Heart left ventricle (tissue), 16 donors: Measurements from ENCODE around the gene PTPRC. TPM values are rescaled to one million over a fixed set of nuclear protein-coding genes. Genes with fewer than 3 reads are reported as not detected.
"Not testable (repeated sequence)": the region's sequence is repeated elsewhere in the genome, so short reads cannot be mapped to it uniquely, and the experiment has no call there.

ENCODE experiments used
- ATAC-seq, 4 donors: fragments of 200-7000 bp; cut with Tn5 transposase; one replicate each; pipeline ENCODE4 v1.9.1; 2020 to 2022; ENCODE audit warnings: moderate library complexity in 4 of 4, mild to moderate bottlenecking in 3 of 4, moderate number of reproducible peaks in 1 of 4
- DNase-seq, 5 donors: peaks; one replicate each; pipeline ENCODE4 v3.0.0-alpha.2; 2020
- H3K27ac ChIP-seq, 12 donors: fragments of 200-600 bp; sonication (generic) in 4 of 12; one replicate each; pipeline versions ENCODE4 v1.5.0 to v1.8.0; 2016 to 2022; ENCODE audit warnings: mild to moderate bottlenecking in 2 of 12
- H3K27me3 ChIP-seq, 9 donors: fragments of 200-600 bp; sonication (generic) in 2 of 9; one replicate each; pipeline versions ENCODE4 v1.5.1 to v1.8.0; 2016 to 2022; ENCODE audit warnings: mild to moderate bottlenecking in 3 of 9
- H3K36me3 ChIP-seq, 9 donors: fragments of 200-600 bp; sonication (generic) in 2 of 9; one replicate each; pipeline versions ENCODE4 v1.5.0 to v1.8.0; 2018 to 2022; ENCODE audit warnings: mild to moderate bottlenecking in 2 of 9
- H3K4me1 ChIP-seq, 12 donors: fragments of 200-600 bp; sonication (generic) in 4 of 12; one replicate each; pipeline versions ENCODE4 v1.5.0 to v1.8.0; 2016 to 2022; ENCODE audit warnings: mild to moderate bottlenecking in 3 of 12
- H3K4me3 ChIP-seq, 12 donors: fragments of 200-600 bp; sonication (generic) in 4 of 12; one replicate each; pipeline versions ENCODE4 v1.5.0 to v1.8.0; 2017 to 2022; ENCODE audit warnings: mild to moderate bottlenecking in 9 of 12, moderate library complexity in 4 of 12
- H3K9me3 ChIP-seq, 12 donors: fragments of 200-600 bp; sonication (generic) in 4 of 12; one replicate each; pipeline versions ENCODE4 v1.5.0 to v1.8.0; 2016 to 2022; ENCODE audit warnings: mild to moderate bottlenecking in 1 of 12
- POLR2A ChIP-seq, 2 donors: fragments of 450-650 bp; IDR thresholded peaks; one replicate each; pipeline ENCODE4 v1.6.1; 2017; ENCODE audit warnings: antibody characterized with exemption in 2 of 2, mild to moderate bottlenecking in 2 of 2, moderate library complexity in 2 of 2
- WGBS, 4 donors: extraction: QIAGEN DNeasy Blood & Tissue Kit in 2 of 4; methylation state at CpG; one replicate each; pipeline versions ENCODE4 v1.1.5 to v1.1.7; 2013 to 2018; 5-methylcytosine and 5-hydroxymethylcytosine counted together
- intact Hi-C, 10 donors: fragments of 100-400 bp; cut with DNase I; formaldehyde crosslinking; loops; one replicate each; pipeline versions ENCODE4 v1.11.1 to v1.14.2; 2022
- polyA plus RNA-seq, 2 donors: library from polyadenylated mRNA; stranded (reverse); fragments of 200-250 nt; gene quantifications; one replicate each; pipeline ENCODE4 v1.2.3, GENCODE V29; 2013
- total RNA-seq, 9 donors: library from RNA; depleted of rRNA in 2 of 9; stranded (reverse); fragments of >200 nt in 2 of 9; fragmentation: NEBNext Ultra II Directional in 3 of 9; extraction: Animal tissue kit (Norgen Biotek cat#: 25700) in 3 of 9; gene quantifications; one replicate each; pipeline versions ENCODE4 v1.1.0 to v1.2.4, GENCODE V29; 2016 to 2023
- TF ChIP-seq, protein P1 (sequence below), 12 donors: fragments of 200-600 bp; sonication (generic) in 4 of 12; IDR thresholded peaks; one replicate each; pipeline versions ENCODE4 v1.5.0 to v1.8.0; 2018 to 2022; ENCODE audit warnings: antibody characterized with exemption in 12 of 12, mild to moderate bottlenecking in 5 of 12
- donor health status: ischemic (EF 13 %, LVEDD 7.1; RV severe dilation, severe dysfunction).
- donor health status: healthy with polysubstance abuse.
- donor health status: DM: no; HTN: yes; CAD: no.
- donor health status: DM: no; HTN: no; CAD: no.
- donor health status: ischemic (EF 25% LVEDD 6.9; RV normal size, moderate dysfunction).
- donor health status: ischemic (EF 25% LVEDD 5.7; RV mildly dilated, moderate dysfunction).
- donor health status: healthy.
- donor health status: DM: yes; HTN: yes; CAD: no.
- donor health status: ischemic (EF 35%, LVEDD 5.7; RV mildly dilated, moderate dysfunction).
- donor health status: nonischemic (EF 11% LVEDD 7.7; RV severe dilation, severe dysfunction).
- donor health status: DM: yes; HTN: yes; CAD: no.
- donor health status: PGD.
- donor health status: ischemic (EF 29% LVEDD 5.4; RV normal size, mild dysfunction).
- donor health status: nonischemic (EF 23%, LVEDD 6.1; RV moderate dilation, normal function).

The PTPRC gene
- total and polyA plus RNA-seq, 11 donors: 0.65 to 99.3 (median 4.4) TPM

DNA sequence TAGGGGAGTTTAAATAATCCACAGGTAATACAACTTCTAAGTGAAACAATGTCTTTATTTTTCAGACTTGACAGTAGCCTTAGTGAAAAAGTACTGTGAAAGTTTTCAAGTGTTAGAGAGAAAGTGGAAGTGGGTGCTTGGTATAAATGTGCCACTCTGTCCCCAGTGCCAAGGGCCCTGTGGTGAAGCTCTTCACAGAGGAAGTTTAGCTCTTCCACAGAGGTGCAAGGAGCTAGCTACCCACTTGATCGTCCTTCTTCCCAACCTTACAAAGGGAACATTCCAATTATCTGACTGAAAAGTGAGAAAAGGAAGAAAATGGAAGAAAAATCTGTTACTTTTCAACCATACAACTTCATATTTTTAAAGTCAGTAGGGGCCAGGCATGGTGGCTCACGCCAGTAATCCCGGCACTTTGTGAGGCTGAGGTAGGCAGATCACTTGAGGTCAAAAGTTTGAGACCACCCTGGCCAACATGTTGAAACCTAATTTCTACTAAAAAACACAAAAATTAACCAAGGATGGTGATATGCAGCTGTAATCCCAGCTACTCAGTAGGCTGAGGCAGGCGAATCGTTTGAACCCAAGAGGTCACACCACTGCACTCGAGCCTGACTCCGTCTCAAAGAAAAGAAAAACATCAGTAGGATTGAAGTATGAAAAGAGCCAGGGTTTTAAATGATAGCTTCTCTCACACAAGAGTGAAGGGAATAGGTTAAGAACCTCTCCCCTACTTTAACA, 41.0 kb upstream of the PTPRC start:
- Histone ChIP-seq H3K9me3 (no peaks in the 10 kb centered on the region), H3K4me1 (peaks cover 0 to 11% (median 0%) of the 10 kb centered on the region in 12 donors), H3K27me3 (no peaks in the 10 kb centered on the region), H3K27ac (peak overlapping the region in 1 of 12 donors; percentile 19), H3K4me3 (peak overlapping the region in 1 of 12 donors; percentile 25), H3K36me3 (no peaks in the 10 kb centered on the region)
- DNase-seq (no peak), ATAC-seq (no peak)
- 82 to 92% (median 90%) methylated on average over 7 of the region's 7 CpGs for WGBS, 4 donors
- intact Hi-C loops: no loop called here
- TF ChIP-seq, protein P1, sequence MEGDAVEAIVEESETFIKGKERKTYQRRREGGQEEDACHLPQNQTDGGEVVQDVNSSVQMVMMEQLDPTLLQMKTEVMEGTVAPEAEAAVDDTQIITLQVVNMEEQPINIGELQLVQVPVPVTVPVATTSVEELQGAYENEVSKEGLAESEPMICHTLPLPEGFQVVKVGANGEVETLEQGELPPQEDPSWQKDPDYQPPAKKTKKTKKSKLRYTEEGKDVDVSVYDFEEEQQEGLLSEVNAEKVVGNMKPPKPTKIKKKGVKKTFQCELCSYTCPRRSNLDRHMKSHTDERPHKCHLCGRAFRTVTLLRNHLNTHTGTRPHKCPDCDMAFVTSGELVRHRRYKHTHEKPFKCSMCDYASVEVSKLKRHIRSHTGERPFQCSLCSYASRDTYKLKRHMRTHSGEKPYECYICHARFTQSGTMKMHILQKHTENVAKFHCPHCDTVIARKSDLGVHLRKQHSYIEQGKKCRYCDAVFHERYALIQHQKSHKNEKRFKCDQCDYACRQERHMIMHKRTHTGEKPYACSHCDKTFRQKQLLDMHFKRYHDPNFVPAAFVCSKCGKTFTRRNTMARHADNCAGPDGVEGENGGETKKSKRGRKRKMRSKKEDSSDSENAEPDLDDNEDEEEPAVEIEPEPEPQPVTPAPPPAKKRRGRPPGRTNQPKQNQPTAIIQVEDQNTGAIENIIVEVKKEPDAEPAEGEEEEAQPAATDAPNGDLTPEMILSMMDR (IDR thresholded peaks at IDR 0.05): no peak
- no peak for TF ChIP-seq POLR2A (IDR thresholded peaks at IDR 0.05)

DNA sequence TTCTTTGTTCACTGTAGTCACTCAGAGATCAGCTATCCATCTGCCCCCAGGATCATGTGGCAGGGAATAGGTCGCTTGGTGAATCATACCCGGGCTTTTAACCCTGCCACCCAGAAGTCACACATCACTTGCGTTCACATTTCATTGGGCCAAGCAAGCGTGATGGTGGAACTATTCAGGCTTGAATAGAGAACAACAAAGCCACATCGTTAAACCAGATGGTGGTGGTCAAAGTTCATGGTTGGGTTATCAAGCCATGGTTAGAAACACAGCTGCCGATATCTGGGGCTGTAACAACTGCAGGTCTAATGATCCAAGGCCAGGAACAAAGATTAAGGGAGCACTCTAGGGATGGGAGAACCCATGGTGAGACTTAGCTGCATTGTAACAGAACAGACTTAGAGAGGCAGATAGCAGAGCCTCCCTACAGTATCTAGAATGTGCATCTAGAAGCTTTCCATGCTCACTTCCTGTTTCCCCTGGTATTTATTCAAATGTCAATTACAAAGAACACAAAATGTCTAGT, 40.0 kb upstream of the PTPRC start:
- WGBS, 4 donors: 76 to 94% (median 86%) methylated on average over 6 of the region's 6 CpGs
- Histone ChIP-seq H3K36me3 (no peaks in the 10 kb centered on the region), H3K27me3 (no peaks in the 10 kb centered on the region), H3K4me1 (peaks cover 0 to 11% (median 0%) of the 10 kb centered on the region in 12 donors), H3K9me3 (no peaks in the 10 kb centered on the region), H3K4me3 (peak overlapping the region in 1 of 12 donors; percentile 25), H3K27ac (peak overlapping the region in 1 of 12 donors; percentile 11)
- TF ChIP-seq, protein P1 (IDR thresholded peaks at IDR 0.05): no peak
- no peak for TF ChIP-seq POLR2A (IDR thresholded peaks at IDR 0.05)
- DNase-seq (no peak), ATAC-seq (no peak)
- intact Hi-C loops: no loop called here

DNA sequence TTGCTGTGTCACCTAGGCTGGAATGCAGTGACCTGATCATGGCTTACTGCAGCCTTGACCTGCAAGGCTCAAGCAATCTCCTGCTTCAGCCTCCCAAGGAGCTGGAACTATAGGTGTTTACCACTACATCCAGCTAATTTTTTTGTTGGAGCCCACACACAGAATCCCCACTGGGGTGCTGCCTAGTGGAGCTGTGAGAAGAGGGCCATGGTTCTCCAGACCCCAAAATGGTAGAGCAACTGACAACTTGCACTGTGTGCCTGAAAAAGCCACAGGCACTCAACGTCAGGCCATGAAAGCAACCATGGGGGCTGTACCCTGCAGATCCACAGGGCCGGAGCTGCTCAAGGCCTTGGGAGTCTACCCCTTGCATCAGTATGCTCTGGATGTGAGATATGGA, 39.1 kb upstream of the PTPRC start:
- intact Hi-C loops: no loop called here
- DNase-seq (no peak), ATAC-seq (no peak)
- Histone ChIP-seq H3K27me3 (no peaks in the 10 kb centered on the region), H3K36me3 (no peaks in the 10 kb centered on the region), H3K4me1 (peaks cover 0 to 16% (median 0%) of the 10 kb centered on the region in 12 donors), H3K4me3 (no peak overlapping the region), H3K9me3 (no peaks in the 10 kb centered on the region), H3K27ac (no peak overlapping the region)
- WGBS, 4 donors: 61 to 88% (median 81%) methylated on average over 2 of the region's 2 CpGs
- TF ChIP-seq, protein P1 (IDR thresholded peaks at IDR 0.05): no peak
- TF ChIP-seq POLR2A (IDR thresholded peaks at IDR 0.05): no peak

DNA sequence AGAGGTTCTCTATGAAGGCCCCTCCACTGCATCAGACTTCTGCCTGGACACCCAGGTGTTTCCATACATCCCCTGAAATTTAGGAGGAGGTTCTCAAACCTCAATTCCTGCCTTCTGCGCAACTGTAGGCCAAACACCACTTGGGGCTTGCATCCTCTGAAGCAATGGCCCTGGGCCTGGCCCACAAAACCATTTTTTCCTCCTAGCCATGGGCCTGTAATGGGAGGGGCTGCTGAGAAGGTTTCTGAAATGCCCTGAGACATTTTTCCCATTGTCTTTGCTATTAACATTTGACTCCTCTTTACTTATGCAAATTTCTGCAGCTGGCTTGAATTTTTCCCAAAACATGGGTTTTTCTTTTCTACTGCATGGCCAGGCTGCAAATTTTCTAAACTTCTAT, 37.9 kb upstream of the PTPRC start:
- Histone ChIP-seq H3K9me3 (no peaks in the 10 kb centered on the region), H3K27ac (no peak overlapping the region), H3K36me3 (no peaks in the 10 kb centered on the region), H3K4me1 (peaks cover 0 to 17% (median 0%) of the 10 kb centered on the region in 12 donors), H3K27me3 (no peaks in the 10 kb centered on the region), H3K4me3 (no peak overlapping the region)
- intact Hi-C loops: no loop called here
- TF ChIP-seq, protein P1 (IDR thresholded peaks at IDR 0.05): no peak
- DNase-seq: no peak
- WGBS, 4 donors: 95 to 100% (median 98%) methylated on average over 1 of the region's 1 CpG
- no peak for ATAC-seq

DNA sequence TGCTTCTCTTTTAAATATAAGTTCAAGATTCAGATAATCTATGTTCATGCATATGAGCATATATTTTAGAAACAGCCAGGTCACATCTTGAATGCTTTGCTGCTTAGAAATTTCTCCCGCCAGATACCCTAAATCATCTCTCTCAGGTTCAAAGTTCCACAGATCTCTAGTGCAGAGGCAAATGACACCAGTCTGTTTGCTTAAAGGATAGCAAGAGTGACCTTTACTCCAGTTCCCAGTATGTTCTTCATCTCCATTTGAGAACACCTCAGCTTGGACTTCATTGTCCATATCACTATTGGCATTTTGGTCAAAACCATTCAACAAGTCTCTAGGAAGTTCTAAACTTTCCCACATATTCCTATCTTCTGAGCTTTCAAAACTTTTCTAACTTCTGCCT, 37.5 kb upstream of the PTPRC start:
- H3K36me3 ChIP-seq, H3K4me3 ChIP-seq, H3K9me3 ChIP-seq, intact Hi-C loops, ATAC-seq, DNase-seq, H3K27me3 ChIP-seq, H3K27ac ChIP-seq: not testable (repeated sequence)
- WGBS, 4 donors: 92 to 100% (median 99%) methylated on average over 1 of the region's 1 CpG
- peaks cover 0 to 17% (median 0%) of the 10 kb centered on the region in 12 donors for H3K4me1 ChIP-seq
